NCI-H1436 (cell line): Measurements from ENCODE around the gene IREB2.

Experiments
- DNase-seq: peaks from one replicate; lab custom pipeline; 2025; lab: John Stamatoyannopoulos, UW

The IREB2 gene

GRCh38 chr15:78437107-78437761, 782 bp upstream of the IREB2 start:
- DNase-seq = no peak

GRCh38 chr15:78438619-78439285, 736 bp downstream of the IREB2 start:
- DNase-seq = no peak

DNA sequence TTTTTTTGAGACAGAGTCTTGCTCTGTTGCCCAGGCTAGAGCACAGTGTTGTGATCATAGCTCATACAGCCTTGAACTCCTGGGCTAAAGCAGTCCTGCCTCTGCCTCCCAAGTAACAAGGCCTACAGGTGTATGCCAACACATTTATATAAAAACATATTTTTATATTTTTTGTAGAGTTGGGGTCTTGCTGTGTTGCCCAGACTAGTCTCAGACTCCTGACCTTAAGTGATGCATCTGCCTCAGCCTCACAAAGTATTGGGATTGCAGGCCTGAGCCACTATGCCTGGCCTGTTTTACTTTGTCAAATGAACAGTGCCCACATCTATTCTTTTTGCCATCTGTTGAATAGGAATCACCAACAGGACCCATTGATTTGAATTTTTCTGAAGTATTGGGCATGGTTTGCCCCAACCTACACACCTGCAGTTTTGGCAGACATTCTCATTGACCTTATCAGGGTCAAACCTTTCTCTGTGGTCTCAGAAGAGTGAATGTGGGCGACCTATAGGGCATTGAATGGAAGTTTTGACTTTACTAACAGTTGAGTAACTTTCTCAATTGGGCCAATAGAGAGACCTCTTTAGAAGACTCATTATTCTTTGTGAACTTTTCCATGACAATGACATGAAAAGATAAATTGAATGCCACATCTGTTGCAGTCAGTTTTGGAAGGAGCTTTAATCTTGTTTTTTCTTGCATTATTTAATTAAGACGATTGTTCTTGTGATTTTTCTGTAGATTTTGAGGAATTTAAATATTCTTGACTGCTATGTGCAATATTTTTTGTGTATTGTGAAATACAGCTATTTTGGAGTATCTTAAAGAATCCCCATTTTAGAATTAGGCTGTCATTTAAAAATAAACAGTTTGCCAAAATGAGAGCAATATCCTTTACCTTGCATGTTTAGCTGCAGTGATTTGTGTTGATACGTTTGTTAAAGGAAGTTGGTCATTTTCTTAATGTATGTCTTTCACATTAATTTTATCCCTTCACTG, 2.7 kb downstream of the IREB2 start:
- DNase-seq = no peak

GRCh38 chr15:78444255-78444654, 6.2 kb downstream of the IREB2 start:
- DNase-seq = no peak

DNA sequence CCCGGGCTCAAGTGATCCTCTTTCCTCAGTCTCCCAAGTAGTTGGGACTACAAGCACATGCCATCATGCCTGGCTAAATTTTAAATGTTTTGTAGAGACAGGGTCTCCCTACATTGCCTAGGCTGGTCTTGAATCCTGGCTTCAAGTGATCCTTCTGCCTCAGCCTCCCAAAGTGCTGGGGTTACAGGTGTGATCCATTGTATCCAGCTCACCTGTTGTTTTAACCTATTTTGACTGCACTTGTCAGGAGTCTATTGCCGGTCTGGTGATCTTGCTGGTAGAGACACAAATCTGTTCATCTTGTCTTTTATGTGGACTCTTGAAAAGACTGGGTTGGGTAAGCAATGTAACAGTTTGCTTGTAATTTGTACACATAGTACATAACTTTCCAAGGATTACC, 7.9 kb downstream of the IREB2 start:
- no peak for DNase-seq

- no peak for DNase-seq
These were observed 8.5 kb downstream of the IREB2 start for GRCh38 chr15:78446551-78446950.

DNA sequence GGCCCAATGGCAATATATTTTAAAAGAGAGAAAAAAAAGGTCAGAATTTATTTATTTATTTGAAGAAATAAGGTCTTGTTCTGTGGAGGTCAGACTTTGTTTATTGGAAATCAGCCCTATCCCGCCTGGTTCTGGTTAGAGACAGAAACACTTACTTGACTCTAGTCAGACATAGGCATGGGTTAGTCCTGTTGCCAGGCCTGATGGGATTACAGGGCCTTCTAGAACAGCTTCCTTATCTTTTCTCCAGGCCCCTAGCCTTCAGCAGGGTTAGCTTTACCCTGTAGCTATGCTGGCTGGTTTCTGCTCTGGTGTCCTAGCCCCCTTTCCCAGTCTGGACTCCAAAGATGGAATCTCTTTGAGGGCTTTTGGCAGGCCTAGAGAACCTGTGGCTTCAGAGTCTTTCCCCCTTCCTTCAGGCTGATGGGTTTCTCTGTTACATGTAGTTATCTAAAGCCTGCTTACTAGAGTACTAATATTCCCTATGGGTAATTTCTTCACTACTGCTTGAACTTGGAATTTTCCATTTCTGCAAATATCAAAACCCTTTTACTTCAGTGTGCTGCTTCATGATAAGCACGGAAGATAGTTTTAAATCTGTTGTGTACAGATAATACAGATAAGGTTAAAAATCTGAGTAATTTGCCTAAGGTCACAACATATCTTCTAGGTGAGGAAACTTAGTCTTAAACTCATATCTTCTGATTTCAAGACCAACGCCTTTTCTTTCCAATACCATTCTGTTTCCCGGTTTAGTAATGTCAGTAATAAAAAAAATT, 10.6 kb downstream of the IREB2 start:
- DNase-seq = no peak

GRCh38 chr15:78449220-78449999, 11.4 kb downstream of the IREB2 start:
- no peak for DNase-seq

DNA sequence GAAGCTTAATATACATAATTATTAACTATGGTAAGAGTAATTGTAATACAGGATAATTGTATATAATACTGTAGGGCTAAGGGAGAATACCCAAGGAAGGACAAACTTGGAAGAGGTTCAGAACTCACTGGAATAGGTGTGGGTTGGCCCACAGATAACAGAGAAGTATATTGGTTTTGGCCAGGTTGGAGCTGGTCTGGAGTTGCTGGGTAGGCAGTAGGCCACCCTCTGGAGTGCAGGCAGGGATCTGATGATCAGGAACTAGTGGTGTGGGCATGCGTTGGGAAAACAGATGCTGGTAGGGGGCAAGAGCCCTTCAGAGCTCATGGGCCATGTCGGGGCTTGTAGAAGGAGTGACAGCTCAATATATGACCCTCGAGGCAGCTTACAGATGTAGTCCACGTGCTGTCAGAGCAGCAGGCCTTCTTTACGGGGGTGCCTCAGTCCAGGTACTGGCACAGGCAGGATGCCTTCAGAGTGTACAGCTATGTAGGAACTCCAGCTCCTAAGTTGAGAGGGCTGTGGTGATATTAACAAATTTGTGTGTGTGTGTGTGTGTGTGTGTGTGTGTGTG, 12.4 kb downstream of the IREB2 start:
- no peak for DNase-seq

- no peak for DNase-seq
These were observed 14.5 kb downstream of the IREB2 start for GRCh38 chr15:78452485-78452884.

DNA sequence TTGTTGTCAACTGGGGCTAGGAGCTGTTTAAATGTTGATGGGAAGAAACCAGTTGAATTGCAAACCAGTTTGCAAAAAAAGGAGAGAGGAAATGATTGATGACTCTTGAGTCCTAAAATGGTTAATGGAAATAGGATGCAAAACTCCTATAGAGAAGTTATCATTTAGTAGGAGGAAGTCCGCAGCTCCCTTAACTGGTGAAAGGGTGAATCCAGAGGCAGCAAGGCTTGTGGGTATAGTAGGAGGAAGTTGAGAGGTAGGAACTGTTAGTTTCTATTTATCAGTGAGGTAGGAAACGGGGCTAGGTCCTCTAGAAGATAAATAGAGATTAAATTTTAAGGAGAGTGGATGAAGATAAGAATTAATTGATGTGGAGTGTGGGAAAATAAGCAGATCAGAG, 15.4 kb downstream of the IREB2 start:
- DNase-seq = no peak

DNA sequence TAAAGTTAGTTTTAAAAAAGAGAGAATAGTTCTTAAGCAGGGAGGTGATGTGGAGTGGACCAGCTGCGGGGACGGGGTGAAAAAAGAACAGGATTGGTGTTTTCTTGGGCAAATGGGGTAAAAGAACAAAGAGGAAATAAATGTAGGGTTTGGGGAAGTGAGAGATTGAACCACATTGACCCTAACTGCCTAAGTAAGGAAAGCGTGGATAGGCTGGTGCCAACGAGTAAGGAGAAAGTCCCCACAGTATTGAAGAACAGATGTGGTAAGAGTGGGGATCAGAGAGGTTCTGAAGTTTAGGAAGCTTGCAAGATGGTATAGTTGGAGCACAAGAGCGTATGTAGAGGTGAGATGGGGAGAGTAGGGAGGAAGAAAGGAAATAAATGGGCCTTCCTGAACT, 17.0 kb downstream of the IREB2 start:
- no peak for DNase-seq

GRCh38 chr15:78455749-78456148, 17.7 kb downstream of the IREB2 start:
- DNase-seq = no peak

- DNase-seq = no peak
These were observed 18.4 kb downstream of the IREB2 start for GRCh38 chr15:78456426-78456825.

GRCh38 chr15:78457101-78457500, 19.1 kb downstream of the IREB2 start:
- no peak for DNase-seq

DNA sequence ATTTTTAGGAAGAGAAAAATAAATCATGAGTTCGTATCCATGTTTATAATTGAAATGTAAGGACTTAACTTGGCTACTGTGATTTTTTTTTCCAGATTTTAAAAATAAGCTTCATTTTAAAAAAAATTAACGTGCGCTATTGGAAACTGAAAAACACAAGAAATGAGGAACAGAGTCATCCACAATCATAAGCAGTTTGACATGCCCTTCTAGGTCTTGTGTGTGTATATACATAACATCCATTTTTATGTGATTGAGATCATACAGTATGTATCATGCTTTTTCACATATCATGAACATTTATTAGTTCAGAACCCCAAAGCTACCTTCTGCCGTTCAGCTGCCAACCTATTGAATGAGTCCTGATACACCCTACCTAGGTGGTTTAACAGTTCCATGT, 22.7 kb downstream of the IREB2 start:
- no peak for DNase-seq

DNA sequence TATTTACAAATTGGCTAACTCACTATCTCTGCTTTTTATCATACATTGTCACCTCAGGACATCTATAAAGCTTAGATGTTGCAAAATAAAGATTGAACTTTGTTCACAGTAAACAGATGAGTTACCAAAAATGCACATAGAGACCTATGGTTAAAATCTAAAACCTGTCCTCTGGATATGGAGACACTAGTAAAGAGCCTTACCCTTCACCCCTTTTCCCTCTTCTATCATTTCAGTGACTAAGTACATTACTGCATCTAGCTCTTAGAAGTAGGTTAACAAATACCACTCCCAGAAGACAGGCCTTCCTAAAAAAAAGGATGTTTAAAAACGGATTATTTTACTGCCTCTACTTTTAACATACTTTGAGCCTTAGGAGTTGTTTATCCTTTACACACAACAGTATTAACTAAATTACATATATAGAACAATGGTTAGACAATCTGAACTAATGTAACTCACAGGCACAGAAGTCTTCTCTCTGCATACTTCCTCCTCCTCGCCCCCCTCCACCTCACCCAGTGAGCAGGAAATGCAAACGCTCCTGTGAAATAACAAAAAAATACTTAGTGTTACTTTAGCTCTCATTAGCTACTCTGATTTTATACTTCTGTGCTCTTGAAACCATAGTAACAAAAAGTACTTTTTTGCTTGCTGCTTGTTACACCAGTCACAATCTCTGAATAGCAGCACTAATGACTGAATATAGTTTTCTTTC, 23.3 kb downstream of the IREB2 start:
- no peak for DNase-seq

DNA sequence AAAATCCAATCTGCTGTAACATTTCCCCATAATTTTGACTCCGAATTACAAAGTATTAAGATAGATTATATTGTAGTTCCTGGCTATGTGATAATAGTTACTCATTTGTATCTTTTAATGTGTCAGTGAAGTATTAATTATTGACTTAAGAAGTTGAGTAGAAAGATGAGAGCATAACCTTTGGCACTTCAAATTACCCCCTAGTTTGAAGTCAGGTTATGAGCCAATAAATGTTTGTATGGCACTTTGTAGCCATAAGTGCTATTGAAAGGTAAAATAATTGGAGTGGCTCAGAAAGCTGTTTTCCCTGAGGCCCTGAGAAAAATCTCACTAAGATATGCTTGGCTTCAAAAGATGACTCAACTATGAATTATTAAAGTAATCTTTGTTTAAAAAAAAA, 31.0 kb downstream of the IREB2 start:
- DNase-seq = no peak

GRCh38 chr15:78477295-78477694, 39.3 kb downstream of the IREB2 start:
- DNase-seq = no peak

DNA sequence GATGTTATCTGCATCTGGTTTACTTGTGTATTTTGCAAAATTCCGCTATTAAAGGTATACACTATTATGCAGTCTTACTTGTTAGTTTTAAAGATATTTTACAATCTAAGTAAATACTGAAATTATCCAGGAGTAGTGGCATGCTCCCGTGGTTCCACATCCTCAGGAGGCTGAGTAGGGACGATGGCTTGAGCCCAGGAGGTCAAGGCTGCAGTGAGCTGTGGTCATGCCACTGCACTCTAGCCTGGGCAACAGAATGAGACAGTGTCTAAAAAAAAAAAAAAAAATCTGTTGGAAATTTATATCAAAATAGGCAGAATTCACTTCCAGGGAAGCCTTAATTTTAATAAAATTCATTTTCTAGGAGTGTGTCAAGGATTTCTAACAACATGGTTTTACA, 41.6 kb downstream of the IREB2 start:
- DNase-seq = no peak
